ENCODE measurements around the gene MREG. TPM values are rescaled to one million over a fixed set of nuclear protein-coding genes. Genes with fewer than 3 reads are reported as not detected.

Gene MREG
- total RNA-seq, 3 donors from 2014 or later (not counting 1 experiment from before 2014, with no cell fraction given), result 4.0 to 9.8 (median 6.8) TPM

GRCh38 chr2:216002693-216003092 lies 10.7 kb downstream of the MREG start:
- Histone ChIP-seq H3K27ac (ENCODE audit: low read length) (no peak overlapping the region), H3K36me3 (ENCODE audit: control insufficient read depth, insufficient read depth, low read length) (no peaks in the 10 kb centered on the region), H3K27me3 (ENCODE audit: control insufficient read depth, insufficient read depth, low read length) (no peaks in the 10 kb centered on the region), H3K9me3 (ENCODE audit: control insufficient read depth, insufficient read depth, low read length) (no peaks in the 10 kb centered on the region), H3K4me1 (ENCODE audit: control insufficient read depth, insufficient read depth, low read length) (peaks cover 29% of the 10 kb centered on the region), H3K4me3 (ENCODE audit: low read length) (no peak overlapping the region)
- 85% methylated on average over 1 of the region's 2 CpGs for WGBS (ENCODE audit: insufficient coverage)
- no peak overlapping the region for H3K4me3 Mint-ChIP-seq
- no peaks in the 10 kb centered on the region for H3K36me3 Mint-ChIP-seq
- no peak for DNase-seq
- H3K9me3 Mint-ChIP-seq, result no peaks in the 10 kb centered on the region
- no peaks in the 10 kb centered on the region for H3K27me3 Mint-ChIP-seq (ENCODE audit: low read depth in 2 of 2)
- no peak overlapping the region for H3K27ac Mint-ChIP-seq
- TF ChIP-seq CTCF (IDR thresholded peaks at IDR 0.05), result no peak
- ATAC-seq, result no peak
- peaks cover 41 to 43% of the 10 kb centered on the region in 2 donors for H3K4me1 Mint-ChIP-seq
- intact Hi-C loops (cut with micrococcal nuclease), result no loop called here

- no peaks in the 10 kb centered on the region for H3K36me3 Mint-ChIP-seq
- H3K27me3 Mint-ChIP-seq (ENCODE audit: low read depth in 2 of 2), result no peaks in the 10 kb centered on the region
- no peak for DNase-seq
- Histone ChIP-seq H3K9me3 (ENCODE audit: control insufficient read depth, insufficient read depth, low read length) (no peaks in the 10 kb centered on the region), H3K27me3 (ENCODE audit: control insufficient read depth, insufficient read depth, low read length) (no peaks in the 10 kb centered on the region), H3K4me3 (ENCODE audit: low read length) (no peak overlapping the region), H3K36me3 (ENCODE audit: control insufficient read depth, insufficient read depth, low read length) (no peaks in the 10 kb centered on the region), H3K27ac (ENCODE audit: low read length) (no peak overlapping the region), H3K4me1 (ENCODE audit: control insufficient read depth, insufficient read depth, low read length) (peaks cover 29% of the 10 kb centered on the region)
- H3K27ac Mint-ChIP-seq, result no peak overlapping the region
- H3K9me3 Mint-ChIP-seq, result no peaks in the 10 kb centered on the region
- ATAC-seq, result no peak
- peaks cover 41 to 47% of the 10 kb centered on the region in 2 donors for H3K4me1 Mint-ChIP-seq
- H3K4me3 Mint-ChIP-seq, result no peak overlapping the region
- intact Hi-C loops (cut with micrococcal nuclease), result no loop called here
- no peak for TF ChIP-seq CTCF (IDR thresholded peaks at IDR 0.05)
- 40% methylated on average over 5 of the region's 5 CpGs for WGBS (ENCODE audit: insufficient coverage)
Observed at GRCh38 chr2:216002101-216002678, 11.2 kb downstream of the MREG start.

- no peak overlapping the region for H3K27ac ChIP-seq (ENCODE audit: low read length)
- intact Hi-C loops (cut with micrococcal nuclease), result no loop called here
- WGBS (ENCODE audit: insufficient coverage), result 39% methylated on average over 8 of the region's 9 CpGs
- H3K4me1 Mint-ChIP-seq, result peaks cover 34 to 40% of the 10 kb centered on the region in 2 donors
- H3K9me3 ChIP-seq (ENCODE audit: control insufficient read depth, insufficient read depth, low read length), result no peaks in the 10 kb centered on the region
- H3K4me1 ChIP-seq (ENCODE audit: control insufficient read depth, insufficient read depth, low read length), result peaks cover 22% of the 10 kb centered on the region
- H3K4me3 ChIP-seq (ENCODE audit: low read length), result no peak overlapping the region
- ATAC-seq (no peak), DNase-seq (no peak)
- TF ChIP-seq CTCF (IDR thresholded peaks at IDR 0.05), result no peak
- no peaks in the 10 kb centered on the region for H3K36me3 ChIP-seq (ENCODE audit: control insufficient read depth, insufficient read depth, low read length)
- H3K4me3 Mint-ChIP-seq, result no peak overlapping the region
- no peaks in the 10 kb centered on the region for H3K27me3 ChIP-seq (ENCODE audit: control insufficient read depth, insufficient read depth, low read length)
- no peaks in the 10 kb centered on the region for H3K27me3 Mint-ChIP-seq (ENCODE audit: low read depth in 2 of 2)
- no peaks in the 10 kb centered on the region for H3K9me3 Mint-ChIP-seq
- no peaks in the 10 kb centered on the region for H3K36me3 Mint-ChIP-seq
- H3K27ac Mint-ChIP-seq, result no peak overlapping the region
Observed at GRCh38 chr2:216001216-216002100, 11.9 kb downstream of the MREG start.
